GM08714 (cell line): ENCODE results near the gene APOA4.
A peak's percentile ranks its signal among the peaks of the same experiment; 100 is the strongest.

ENCODE experiments used
- H3K4me3 ChIP-seq: fragments of 200-500 bp; sonication (Bioruptor generic); 2 replicates; pipeline ENCODE4 v1.5.1; 2014; ENCODE audit warnings: mild to moderate bottlenecking, low read length, inconsistent platforms
- ZNF274 ChIP-seq: IDR thresholded peaks from 2 replicates; pipeline ENCODE4 v1.6.1; 2012; ENCODE audit warnings: mild to moderate bottlenecking, low read depth, low read length

APOA4 gene

GRCh38 chr11:116857316-116857715 lies 34.2 kb upstream of the APOA4 start:
- TF ChIP-seq ZNF274: no peak

GRCh38 chr11:116856423-116856822 lies 33.3 kb upstream of the APOA4 start:
- no peak for TF ChIP-seq ZNF274
- no peak overlapping the region for H3K4me3 ChIP-seq

More at GRCh38 chr11:116857316-116857715, 34.2 kb upstream of the APOA4 start:
- H3K4me3 ChIP-seq: no peak overlapping the region

GRCh38 chr11:116855413-116855812 lies 32.3 kb upstream of the APOA4 start:
- TF ChIP-seq ZNF274: no peak
- no peak overlapping the region for H3K4me3 ChIP-seq

- TF ChIP-seq ZNF274: no peak
- H3K4me3 ChIP-seq: peak overlapping the region; percentile 60; the same call in 1 of the 2 replicates
Observed at GRCh38 chr11:116853461-116854073, 30.5 kb upstream of the APOA4 start.

- no peak for TF ChIP-seq ZNF274
- H3K4me3 ChIP-seq: peak overlapping the region; percentile 60; the same call in 1 of the 2 replicates
Observed at GRCh38 chr11:116852261-116853031, 29.3 kb upstream of the APOA4 start.

GRCh38 chr11:116851626-116852025 lies 28.5 kb upstream of the APOA4 start:
- H3K4me3 ChIP-seq: no peak overlapping the region
- TF ChIP-seq ZNF274: no peak

GRCh38 chr11:116849486-116849885 lies 26.4 kb upstream of the APOA4 start:
- H3K4me3 ChIP-seq: no peak overlapping the region
- TF ChIP-seq ZNF274: no peak

- H3K4me3 ChIP-seq: no peak overlapping the region
- TF ChIP-seq ZNF274: no peak
Observed at GRCh38 chr11:116849060-116849459, 26.0 kb upstream of the APOA4 start.

GRCh38 chr11:116847612-116848011 lies 24.5 kb upstream of the APOA4 start:
- H3K4me3 ChIP-seq: no peak overlapping the region
- no peak for TF ChIP-seq ZNF274

- TF ChIP-seq ZNF274: no peak
- no peak overlapping the region for H3K4me3 ChIP-seq
Observed at GRCh38 chr11:116844722-116845121, 21.6 kb upstream of the APOA4 start.

- no peak overlapping the region for H3K4me3 ChIP-seq
- no peak for TF ChIP-seq ZNF274
Observed at GRCh38 chr11:116843661-116844060, 20.6 kb upstream of the APOA4 start.

- no peak for TF ChIP-seq ZNF274
Observed at GRCh38 chr11:116842909-116843308, 19.8 kb upstream of the APOA4 start.

GRCh38 chr11:116842117-116842516 lies 19.0 kb upstream of the APOA4 start:
- no peak overlapping the region for H3K4me3 ChIP-seq
- TF ChIP-seq ZNF274: no peak

More at GRCh38 chr11:116842909-116843308, 19.8 kb upstream of the APOA4 start:
- no peak overlapping the region for H3K4me3 ChIP-seq

- no peak for TF ChIP-seq ZNF274
- H3K4me3 ChIP-seq: no peak overlapping the region
Observed at GRCh38 chr11:116840746-116841296, 17.7 kb upstream of the APOA4 start.

GRCh38 chr11:116840224-116840745 lies 17.2 kb upstream of the APOA4 start:
- H3K4me3 ChIP-seq: no peak overlapping the region

More at GRCh38 chr11:116840224-116840745, 17.2 kb upstream of the APOA4 start:
- no peak for TF ChIP-seq ZNF274
